KMS-11 (cell line): ENCODE data around the gene SEC61G.
A peak's percentile ranks its signal among the peaks of the same experiment; 100 is the strongest.

Experiments used
- H2AFZ ChIP-seq: fragments of 200-600 bp; sonication (generic); 2 replicates; pipeline ENCODE4 v1.6.1; 2016; ENCODE audit warnings: antibody characterized with exemption, mixed run types, low read depth
- H3K27ac ChIP-seq: fragments of 200-600 bp; sonication (generic); 2 replicates; pipeline ENCODE4 v1.6.1; 2016; ENCODE audit warnings: mild to moderate bottlenecking, mixed run types
- H3K27me3 ChIP-seq: fragments of 200-600 bp; sonication (generic); 2 replicates; pipeline ENCODE4 v1.6.1; 2017; ENCODE audit warnings: mild to moderate bottlenecking, low read depth, mixed run types, moderate library complexity; ENCODE audit not compliant: insufficient read depth
- H3K36me3 ChIP-seq: fragments of 200-600 bp; sonication (generic); 2 replicates; pipeline ENCODE4 v1.6.1; 2017; ENCODE audit warnings: mild to moderate bottlenecking, mixed run types; ENCODE audit not compliant: insufficient read depth
- H3K4me1 ChIP-seq: fragments of 200-600 bp; sonication (generic); 2 replicates; pipeline ENCODE4 v1.6.1; 2016; ENCODE audit warnings: mild to moderate bottlenecking, low read depth, mixed run types; ENCODE audit not compliant: poor library complexity, severe bottlenecking
- H3K4me2 ChIP-seq: fragments of 200-600 bp; sonication (generic); 2 replicates; pipeline ENCODE4 v1.7.0; 2016; ENCODE audit warnings: mild to moderate bottlenecking, mixed run types
- H3K4me3 ChIP-seq: fragments of 200-600 bp; sonication (generic); IDR thresholded peaks from 2 replicates; pipeline ENCODE4 v1.6.1; 2017; ENCODE audit warnings: low read depth, low read length, mixed read lengths; ENCODE audit not compliant: insufficient read depth
- H3K79me2 ChIP-seq: fragments of 200-600 bp; sonication (generic); 2 replicates; pipeline ENCODE4 v1.6.1; 2016; ENCODE audit warnings: low read depth, mixed run types; ENCODE audit not compliant: insufficient read depth
- H3K9ac ChIP-seq: fragments of 200-600 bp; sonication (generic); 2 replicates; pipeline ENCODE4 v1.6.1; 2016; ENCODE audit warnings: mild to moderate bottlenecking, mixed run types
- H4K20me1 ChIP-seq: fragments of 200-600 bp; sonication (generic); 2 replicates; pipeline ENCODE4 v1.6.1; 2016; ENCODE audit warnings: mild to moderate bottlenecking, mixed run types; ENCODE audit not compliant: insufficient read depth
- TF ChIP-seq, protein P1 (sequence below): fragments of 200-600 bp; sonication (generic); conservative IDR thresholded peaks from 2 replicates; pipeline ENCODE4 v1.6.1; 2017; ENCODE audit warnings: low read depth, mild to moderate bottlenecking, antibody characterized with exemption, low read length, moderate library complexity, mixed read lengths

SEC61G gene

DNA sequence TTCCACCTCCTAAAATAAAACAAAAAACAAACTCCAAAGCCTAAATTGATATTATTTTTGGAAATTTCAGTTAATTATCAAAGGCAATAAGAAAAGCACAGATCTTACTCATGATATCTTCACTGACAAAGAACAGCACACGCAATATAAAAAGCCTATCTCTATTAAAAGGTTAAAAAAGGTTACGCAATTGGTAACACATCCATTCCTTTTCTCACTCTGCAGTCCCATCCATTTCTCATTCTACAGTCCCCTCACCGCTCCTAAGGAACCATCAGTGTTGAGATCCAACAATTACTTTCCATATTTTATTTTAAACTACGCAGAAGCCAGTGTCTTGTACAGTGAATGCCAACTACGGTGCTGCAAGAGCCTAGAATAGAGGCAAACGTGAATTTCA lies 1.3 kb downstream of the SEC61G start:
- peaks cover 19% of the 10 kb centered on the region; the same call in 1 of the 2 replicates for H3K36me3 ChIP-seq
- H3K27ac ChIP-seq: no peak overlapping the region

DNA sequence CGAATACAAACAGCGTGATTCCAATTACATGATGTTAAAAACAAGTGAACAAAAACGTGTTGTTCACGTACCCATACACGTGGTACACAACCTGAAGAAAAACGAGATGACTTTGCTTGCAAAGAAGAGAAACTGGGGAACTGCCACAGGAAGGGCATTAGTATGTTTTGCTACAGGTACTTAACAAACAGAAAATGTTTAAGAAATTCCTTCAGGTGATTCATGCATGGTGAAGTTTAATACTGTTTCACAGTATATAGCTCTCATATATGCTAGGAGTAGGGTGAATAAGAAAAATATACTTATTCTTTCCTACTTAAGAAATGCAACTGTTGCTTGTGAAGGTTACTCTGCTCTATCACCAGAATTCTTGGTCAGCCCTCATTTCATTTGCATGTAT lies 9.8 kb downstream of the SEC61G start:
- H4K20me1 ChIP-seq: no peaks in the 10 kb centered on the region
- TF ChIP-seq, protein P1, sequence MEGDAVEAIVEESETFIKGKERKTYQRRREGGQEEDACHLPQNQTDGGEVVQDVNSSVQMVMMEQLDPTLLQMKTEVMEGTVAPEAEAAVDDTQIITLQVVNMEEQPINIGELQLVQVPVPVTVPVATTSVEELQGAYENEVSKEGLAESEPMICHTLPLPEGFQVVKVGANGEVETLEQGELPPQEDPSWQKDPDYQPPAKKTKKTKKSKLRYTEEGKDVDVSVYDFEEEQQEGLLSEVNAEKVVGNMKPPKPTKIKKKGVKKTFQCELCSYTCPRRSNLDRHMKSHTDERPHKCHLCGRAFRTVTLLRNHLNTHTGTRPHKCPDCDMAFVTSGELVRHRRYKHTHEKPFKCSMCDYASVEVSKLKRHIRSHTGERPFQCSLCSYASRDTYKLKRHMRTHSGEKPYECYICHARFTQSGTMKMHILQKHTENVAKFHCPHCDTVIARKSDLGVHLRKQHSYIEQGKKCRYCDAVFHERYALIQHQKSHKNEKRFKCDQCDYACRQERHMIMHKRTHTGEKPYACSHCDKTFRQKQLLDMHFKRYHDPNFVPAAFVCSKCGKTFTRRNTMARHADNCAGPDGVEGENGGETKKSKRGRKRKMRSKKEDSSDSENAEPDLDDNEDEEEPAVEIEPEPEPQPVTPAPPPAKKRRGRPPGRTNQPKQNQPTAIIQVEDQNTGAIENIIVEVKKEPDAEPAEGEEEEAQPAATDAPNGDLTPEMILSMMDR: no peak

More for the DNA sequence above, 1.3 kb downstream of the SEC61G start:
- Histone ChIP-seq H4K20me1 (no peaks in the 10 kb centered on the region), H3K4me3 (no peak overlapping the region), H3K79me2 (peaks cover 65% of the 10 kb centered on the region), H3K27me3 (no peaks in the 10 kb centered on the region), H2AFZ (no peak overlapping the region), H3K4me2 (peak overlapping the region; percentile 93), H3K9ac (peak overlapping the region; percentile 89; the same call in 1 of the 2 replicates), H3K4me1 (peaks cover 33% of the 10 kb centered on the region)
- TF ChIP-seq, protein P1: no peak

DNA sequence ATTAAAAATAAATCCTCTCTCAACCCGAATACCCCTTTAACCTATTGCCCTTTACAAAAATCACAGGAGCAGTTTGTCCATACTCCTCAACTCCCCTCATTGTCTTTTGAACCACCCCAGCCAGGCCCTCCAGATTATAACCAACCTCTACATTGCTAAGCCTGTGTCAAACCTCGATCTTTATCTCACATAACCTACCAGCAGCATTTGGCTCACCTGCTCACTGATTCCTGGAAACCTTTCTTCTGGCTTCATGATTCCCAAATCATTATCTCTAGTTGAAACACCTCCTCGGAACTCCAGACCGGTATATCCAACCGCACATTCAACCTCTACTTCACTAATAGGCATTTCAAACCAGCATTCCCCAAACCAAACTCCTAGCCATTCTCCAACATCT lies 11.8 kb downstream of the SEC61G start:
- Histone ChIP-seq H2AFZ (no peak overlapping the region), H3K4me3 (no peak overlapping the region), H4K20me1 (no peaks in the 10 kb centered on the region), H3K27me3 (no peaks in the 10 kb centered on the region), H3K4me1 (peaks cover 14% of the 10 kb centered on the region), H3K36me3 (peaks cover 9% of the 10 kb centered on the region; the same call in 1 of the 2 replicates), H3K79me2 (peaks cover 7% of the 10 kb centered on the region; the same call in 1 of the 2 replicates), H3K4me2 (no peak overlapping the region), H3K27ac (no peak overlapping the region), H3K9ac (no peak overlapping the region)
- TF ChIP-seq, protein P1: no peak

More for the DNA sequence above, 9.8 kb downstream of the SEC61G start:
- no peak overlapping the region for H3K9ac ChIP-seq
- H3K36me3 ChIP-seq: peaks cover 9% of the 10 kb centered on the region; the same call in 1 of the 2 replicates
- no peak overlapping the region for H3K27ac ChIP-seq
- H3K27me3 ChIP-seq: no peaks in the 10 kb centered on the region
- H3K4me3 ChIP-seq: no peak overlapping the region
- H3K4me1 ChIP-seq: peaks cover 1% of the 10 kb centered on the region
- no peak overlapping the region for H3K4me2 ChIP-seq
- peaks cover 21% of the 10 kb centered on the region; the same call in 1 of the 2 replicates for H3K79me2 ChIP-seq
- no peak overlapping the region for H2AFZ ChIP-seq

DNA sequence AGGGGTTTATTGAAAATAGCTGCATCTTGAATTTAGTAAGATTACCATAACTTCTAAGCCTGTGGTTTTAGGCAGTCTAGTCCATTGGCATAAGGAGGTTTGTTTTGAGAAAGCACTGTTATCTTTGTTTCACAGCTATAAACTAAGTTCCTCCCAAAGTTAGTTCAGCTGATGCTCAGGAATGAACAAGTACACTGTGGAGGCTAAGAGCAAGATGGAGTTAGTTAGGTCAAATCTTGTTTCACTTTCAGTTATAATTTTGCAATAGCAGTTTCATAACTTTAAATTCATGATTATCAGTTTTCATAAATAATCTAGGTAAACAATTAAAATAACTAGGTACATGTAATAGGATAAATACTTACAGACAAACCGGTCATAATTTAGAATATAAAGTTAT lies 15.4 kb downstream of the SEC61G start:
- Histone ChIP-seq H3K27ac (no peak overlapping the region), H3K27me3 (no peaks in the 10 kb centered on the region), H3K4me1 (peaks cover 24% of the 10 kb centered on the region), H2AFZ (no peak overlapping the region), H3K9ac (no peak overlapping the region), H3K36me3 (no peaks in the 10 kb centered on the region), H3K79me2 (no peaks in the 10 kb centered on the region), H4K20me1 (no peaks in the 10 kb centered on the region), H3K4me2 (peak overlapping the region; percentile 52; the same call in 1 of the 2 replicates), H3K4me3 (no peak overlapping the region)
- TF ChIP-seq, protein P1: no peak
